IPS-20b (cell line): ENCODE results near the gene S100A4.
"Not testable (repeated sequence)": the region's sequence is repeated elsewhere in the genome, so short reads cannot be mapped to it uniquely, and the experiment has no call there.

Source experiments
- H3K27ac ChIP-seq: one replicate; pipeline ENCODE4 v1.5.1; 2013; ENCODE audit warnings: low read length
- H3K27me3 ChIP-seq: 2 replicates; pipeline ENCODE4 v1.6.1; 2013; ENCODE audit warnings: mild to moderate bottlenecking, low read length, inconsistent platforms; ENCODE audit not compliant: insufficient read depth
- H3K36me3 ChIP-seq: 2 replicates; pipeline ENCODE4 v1.6.1; 2013; ENCODE audit warnings: low read depth, mild to moderate bottlenecking, inconsistent platforms, low read length, moderate library complexity; ENCODE audit not compliant: insufficient read depth
- H3K4me1 ChIP-seq: 2 replicates; pipeline ENCODE4 v1.6.1; 2013; ENCODE audit warnings: mild to moderate bottlenecking, control low read depth, inconsistent platforms, low read length, moderate library complexity; ENCODE audit not compliant: insufficient read depth
- H3K4me3 ChIP-seq: 2 replicates; pipeline ENCODE4 v1.5.1; 2013; ENCODE audit warnings: mild to moderate bottlenecking, low read length, inconsistent platforms
- H3K9ac ChIP-seq: 2 replicates; pipeline ENCODE4 v1.6.1; 2013; ENCODE audit warnings: low read depth, mild to moderate bottlenecking, inconsistent platforms, low read length, moderate library complexity
- H3K9me3 ChIP-seq: 2 replicates; pipeline ENCODE4 v1.6.1; 2013; ENCODE audit warnings: mild to moderate bottlenecking, low read depth, low read length, inconsistent platforms; ENCODE audit not compliant: insufficient read depth

S100A4 gene

GRCh38 chr1:153566414-153567371 lies 21.1 kb upstream of the S100A4 start:
- H3K27me3 ChIP-seq: no peaks in the 10 kb centered on the region
- no peak overlapping the region for H3K27ac ChIP-seq
- peak overlapping the region; percentile 31; the same call in 1 of the 2 replicates for H3K4me3 ChIP-seq
- no peaks in the 10 kb centered on the region for H3K9me3 ChIP-seq
- H3K36me3 ChIP-seq: no peaks in the 10 kb centered on the region
- peaks cover 24% of the 10 kb centered on the region for H3K4me1 ChIP-seq
- peak overlapping the region; percentile 75; the same call in 1 of the 2 replicates for H3K9ac ChIP-seq

GRCh38 chr1:153565529-153566374 lies 20.1 kb upstream of the S100A4 start, which contains the start of gene S100A2:
TSS of gene S100A2 (minus strand) at chr1:153565844. CDS start at chr1:153563877, 1,967 bp downstream.
- Histone ChIP-seq H3K4me1 (peaks cover 24% of the 10 kb centered on the region), H3K36me3 (no peaks in the 10 kb centered on the region), H3K9ac (peak within 1 kb of the TSS; percentile 75; the same call in 1 of the 2 replicates), H3K9me3 (no peaks in the 10 kb centered on the region), H3K27me3 (no peaks in the 10 kb centered on the region), H3K4me3 (peak within 1 kb of the TSS; percentile 31; the same call in 1 of the 2 replicates), H3K27ac (no peak within 1 kb of the TSS)

- H3K9me3 ChIP-seq: no peaks in the 10 kb centered on the region
- H3K4me1 ChIP-seq: peaks cover 24% of the 10 kb centered on the region
Measured at GRCh38 chr1:153563991-153564390, 18.4 kb upstream of the S100A4 start.

GRCh38 chr1:153563483-153563901 lies 17.9 kb upstream of the S100A4 start:
- Histone ChIP-seq H3K36me3 (no peaks in the 10 kb centered on the region), H3K9ac (no peak overlapping the region), H3K27me3 (no peaks in the 10 kb centered on the region), H3K9me3 (no peaks in the 10 kb centered on the region), H3K4me1 (peaks cover 24% of the 10 kb centered on the region), H3K27ac (no peak overlapping the region), H3K4me3 (no peak overlapping the region)

More at GRCh38 chr1:153563991-153564390, 18.4 kb upstream of the S100A4 start:
- no peak overlapping the region for H3K27ac ChIP-seq
- H3K4me3 ChIP-seq: no peak overlapping the region
- H3K36me3 ChIP-seq: no peaks in the 10 kb centered on the region
- no peaks in the 10 kb centered on the region for H3K27me3 ChIP-seq
- H3K9ac ChIP-seq: no peak overlapping the region

- not testable (repeated sequence) for H3K27ac ChIP-seq, H3K4me3 ChIP-seq, H3K9me3 ChIP-seq, H3K9ac ChIP-seq, H3K27me3 ChIP-seq, H3K36me3 ChIP-seq
- H3K4me1 ChIP-seq: peaks cover 12% of the 10 kb centered on the region
Measured at GRCh38 chr1:153562021-153562420, 16.4 kb upstream of the S100A4 start.

- peaks cover 7% of the 10 kb centered on the region for H3K4me1 ChIP-seq
- no peaks in the 10 kb centered on the region for H3K27me3 ChIP-seq
- H3K36me3 ChIP-seq: no peaks in the 10 kb centered on the region
- H3K9ac ChIP-seq: no peak overlapping the region
- no peaks in the 10 kb centered on the region for H3K9me3 ChIP-seq
- no peak overlapping the region for H3K4me3 ChIP-seq
- H3K27ac ChIP-seq: no peak overlapping the region
Measured at GRCh38 chr1:153561466-153561985, 15.9 kb upstream of the S100A4 start.

- Histone ChIP-seq H3K9me3 (no peaks in the 10 kb centered on the region), H3K4me1 (peaks cover 6% of the 10 kb centered on the region; the same call in 1 of the 2 replicates), H3K27me3 (no peaks in the 10 kb centered on the region), H3K9ac (no peak overlapping the region), H3K27ac (no peak overlapping the region), H3K36me3 (no peaks in the 10 kb centered on the region), H3K4me3 (no peak overlapping the region)
Measured at GRCh38 chr1:153560771-153561465, 15.3 kb upstream of the S100A4 start.

- Histone ChIP-seq H3K9ac (no peak overlapping the region), H3K9me3 (no peaks in the 10 kb centered on the region), H3K27ac (no peak overlapping the region), H3K4me3 (no peak overlapping the region), H3K4me1 (no peaks in the 10 kb centered on the region), H3K27me3 (no peaks in the 10 kb centered on the region), H3K36me3 (no peaks in the 10 kb centered on the region)
Measured at GRCh38 chr1:153560241-153560640, 14.6 kb upstream of the S100A4 start.

- no peaks in the 10 kb centered on the region for H3K4me1 ChIP-seq
- no peak overlapping the region for H3K4me3 ChIP-seq
- H3K9ac ChIP-seq: no peak overlapping the region
- no peaks in the 10 kb centered on the region for H3K27me3 ChIP-seq
- no peak overlapping the region for H3K27ac ChIP-seq
- no peaks in the 10 kb centered on the region for H3K9me3 ChIP-seq
- H3K36me3 ChIP-seq: no peaks in the 10 kb centered on the region
Measured at GRCh38 chr1:153557877-153558276, 12.3 kb upstream of the S100A4 start.

GRCh38 chr1:153556348-153556747 lies 10.7 kb upstream of the S100A4 start:
- no peaks in the 10 kb centered on the region for H3K36me3 ChIP-seq

More at GRCh38 chr1:153556348-153556747, 10.7 kb upstream of the S100A4 start:
- no peaks in the 10 kb centered on the region for H3K27me3 ChIP-seq
- H3K4me3 ChIP-seq: no peak overlapping the region
- H3K9ac ChIP-seq: no peak overlapping the region
- no peaks in the 10 kb centered on the region for H3K4me1 ChIP-seq
- H3K27ac ChIP-seq: no peak overlapping the region
- no peaks in the 10 kb centered on the region for H3K9me3 ChIP-seq
